NCI-H2227 treated with DMSO at 0.1 percent for 48 hours (cell line): ENCODE measurements around the gene GCLM.

Experiments used
- DNase-seq: peaks from one replicate; lab custom pipeline; 2025; lab: John Stamatoyannopoulos, UW

Gene GCLM

GRCh38 chr1:93846206-93846991, 62.8 kb downstream of the GCLM start:
- peak; percentile 91 for DNase-seq

GRCh38 chr1:93845538-93846205, 63.6 kb downstream of the GCLM start:
- peak; percentile 67 for DNase-seq

- DNase-seq, result peak; percentile 68
Observed at GRCh38 chr1:93844262-93845045, 64.8 kb downstream of the GCLM start.

GRCh38 chr1:93842750-93843500, 66.3 kb downstream of the GCLM start:
- DNase-seq, result no peak

GRCh38 chr1:93841771-93842170, 67.5 kb downstream of the GCLM start:
- DNase-seq, result no peak

DNA sequence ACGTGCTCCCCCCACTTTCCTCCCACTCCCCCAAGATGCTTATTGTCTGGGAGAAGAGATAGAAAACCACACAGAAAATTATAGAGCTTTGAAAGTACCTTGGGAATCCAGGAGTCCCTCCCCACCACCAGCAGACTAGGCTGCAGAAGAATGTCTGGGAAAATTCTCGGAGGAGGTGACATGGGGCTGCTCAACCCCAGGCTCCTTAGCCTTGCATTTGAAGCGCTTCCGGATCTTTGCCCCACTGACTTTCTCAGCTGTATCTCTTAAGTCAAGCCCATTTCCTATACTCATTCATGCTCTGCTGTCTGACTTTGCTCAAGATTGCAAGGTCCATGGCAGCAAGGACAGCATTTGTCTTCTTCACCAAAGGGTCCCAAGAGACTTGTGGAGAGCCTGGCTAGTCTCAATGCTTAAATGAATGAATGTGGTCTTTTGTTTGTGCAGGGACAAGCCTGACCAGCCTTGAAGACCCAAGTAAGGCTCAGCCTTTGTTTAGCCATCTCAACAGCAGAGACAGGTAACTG, 68.2 kb downstream of the GCLM start:
- no peak for DNase-seq

- no peak for DNase-seq
Observed at GRCh38 chr1:93839753-93840152, 69.5 kb downstream of the GCLM start.

- DNase-seq, result no peak
Observed at GRCh38 chr1:93839307-93839706, 69.9 kb downstream of the GCLM start.

- DNase-seq, result no peak
Observed at GRCh38 chr1:93837961-93838360, 71.3 kb downstream of the GCLM start.
